IMR-90 (cell line): ENCODE measurements around the gene GTF2A1L. TPM values are rescaled to one million over a fixed set of nuclear protein-coding genes. Genes with fewer than 3 reads are reported as not detected.

Experiments used
- microRNA-seq, 2 experiments: library from miRNA; stranded (forward) in 1 of 2; unstranded in 1 of 2; fragments of 10-50 nt in 1 of 2; fragments of <30 nt in 1 of 2; gene quantifications in 1 of 2; microRNA quantifications in 1 of 2; one replicate each; pipeline versions ENCODE3 to v1.1.0; 2013 to 2020; ENCODE audit not compliant: insufficient read depth in 1 of 2, insufficient read length in 1 of 2, unreplicated experiment in 1 of 2
- polyA plus RNA-seq, 3 experiments: library from polyadenylated mRNA; depleted of rRNA; stranded (reverse); fragments of >200 nt; gene quantifications; 2 replicates each; pipeline ENCODE4 v1.2.3, GENCODE V29; 2012; ENCODE audit warnings: low replicate concordance in 1 of 3
- small RNA-seq, 5 experiments: library from RNA; depleted of rRNA; stranded (forward); fragments of <200 nt; gene quantifications; one replicate each; pipeline ENCODE3, GENCODE V24; 2012
- total RNA-seq: library from RNA; depleted of rRNA; stranded (reverse); fragments of >200 nt; gene quantifications from 2 replicates; pipeline ENCODE4 v1.2.3, GENCODE V29; 2012; rRNA removed

GTF2A1L gene
- total and polyA plus RNA-seq, 2 of the 4 experiments (the other 2 are of a cell fraction) = not detected

Small RNAs within 50 kb of the gene (microRNA-seq; reads per million reads assigned to microRNA genes)
- gene TPT1P11 (ENCODE audit: insufficient read depth, insufficient read length) = not detected

Small RNAs within 50 kb of the gene (small RNA-seq; reads per million reads assigned to genes)
- gene TPT1P11 = 0 reads per million in 5 experiments

Other genes with a start within 250 kb of the GTF2A1L start
- gene PPP1R21, start 177.1 kb upstream of the GTF2A1L start, total RNA-seq = 12.4 and 12.8 TPM in 2 replicates
- gene PPP1R21, start 177.1 kb upstream of the GTF2A1L start, polyA plus RNA-seq (2012; rRNA removed) = 10.6 and 12.7 TPM in 2 replicates
- 5.7 and 6.9 TPM in 2 replicates for gene STON1, start 87.7 kb upstream of the GTF2A1L start, total RNA-seq
- 3.1 and 4.0 TPM in 2 replicates for gene STON1, start 87.7 kb upstream of the GTF2A1L start, polyA plus RNA-seq (2012; rRNA removed)
- gene LHCGR, start 137.9 kb downstream of the GTF2A1L start, total RNA-seq = under 0.01 and 0.18 TPM in 2 replicates
- 0.03 and 0.10 TPM in 2 replicates for gene LHCGR, start 137.9 kb downstream of the GTF2A1L start, polyA plus RNA-seq (2012; rRNA removed)